Suppressor macrophage (primary cell): ENCODE results near the gene FRMD4A.

Experiments used
- DNase-seq, 4 experiments: peaks; one replicate each; pipeline ENCODE4 v3.0.0-alpha.2; 2020 to 2022

The FRMD4A gene

DNA sequence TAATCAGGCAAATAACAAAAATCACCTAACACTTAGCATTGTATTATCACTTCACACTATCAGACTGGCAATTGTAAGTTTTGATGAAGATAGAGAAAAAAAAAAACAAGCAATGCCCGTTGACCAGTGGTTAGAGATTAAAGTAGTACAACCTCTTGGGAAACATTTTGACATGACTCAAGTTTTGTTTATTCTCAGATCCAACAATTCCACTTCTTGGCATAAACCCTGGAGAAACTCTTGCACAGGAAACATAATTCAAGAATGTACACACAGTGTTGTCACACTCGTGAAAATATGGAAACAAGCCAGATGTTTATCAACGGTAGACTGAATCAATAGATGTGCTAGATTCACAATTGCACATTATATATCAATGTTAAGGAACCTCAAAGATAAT is 37.2 kb downstream of the FRMD4A start:
- DNase-seq, result no peak

DNA sequence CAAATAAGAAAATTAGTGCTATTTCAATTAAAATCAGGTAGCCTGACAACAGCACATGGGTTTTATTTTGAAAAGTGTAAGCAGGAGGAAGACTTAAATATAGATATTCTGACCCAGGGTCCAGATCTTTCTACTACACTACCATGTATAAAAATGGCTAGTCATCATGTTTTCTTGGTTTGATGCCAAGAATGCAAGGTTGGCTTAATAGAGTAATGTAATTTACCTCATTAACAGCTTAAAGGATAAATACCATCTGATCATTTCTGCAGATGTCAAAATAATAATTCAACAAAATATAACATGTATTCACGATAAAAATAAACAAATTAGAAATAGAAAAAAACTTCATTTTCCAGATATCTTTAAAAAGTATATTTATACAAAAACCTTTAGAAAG is 39.4 kb downstream of the FRMD4A start:
- no peak for DNase-seq

DNA sequence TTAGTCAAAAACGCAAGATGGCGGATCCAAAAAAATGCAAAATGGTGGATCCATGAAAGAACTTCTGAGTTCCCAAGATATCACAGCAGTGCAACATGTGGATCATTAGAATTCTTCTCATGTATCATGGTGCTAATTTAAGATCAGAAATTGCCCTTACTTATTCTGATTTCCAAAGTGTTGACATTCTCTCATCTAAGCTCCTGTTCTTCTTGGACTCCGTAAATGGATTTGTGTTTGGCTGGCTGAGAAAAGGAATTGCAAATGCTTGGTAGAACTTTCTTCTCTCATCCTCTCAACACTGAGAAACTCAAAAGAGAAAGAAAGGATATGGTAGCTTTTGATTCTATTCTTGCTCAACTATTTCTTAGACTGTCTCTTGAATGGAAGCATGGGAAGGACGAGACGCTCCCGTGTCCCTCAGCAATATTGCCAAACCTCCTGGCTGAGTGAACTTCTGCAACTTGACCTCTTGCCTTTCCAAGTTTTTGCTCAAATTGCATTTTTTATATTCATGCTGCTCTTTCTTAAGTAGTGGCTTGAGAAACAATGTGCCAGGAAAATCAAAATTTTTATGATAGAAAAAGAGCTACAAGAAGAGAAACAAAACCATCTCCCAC is 44.7 kb downstream of the FRMD4A start:
- no peak for DNase-seq

DNA sequence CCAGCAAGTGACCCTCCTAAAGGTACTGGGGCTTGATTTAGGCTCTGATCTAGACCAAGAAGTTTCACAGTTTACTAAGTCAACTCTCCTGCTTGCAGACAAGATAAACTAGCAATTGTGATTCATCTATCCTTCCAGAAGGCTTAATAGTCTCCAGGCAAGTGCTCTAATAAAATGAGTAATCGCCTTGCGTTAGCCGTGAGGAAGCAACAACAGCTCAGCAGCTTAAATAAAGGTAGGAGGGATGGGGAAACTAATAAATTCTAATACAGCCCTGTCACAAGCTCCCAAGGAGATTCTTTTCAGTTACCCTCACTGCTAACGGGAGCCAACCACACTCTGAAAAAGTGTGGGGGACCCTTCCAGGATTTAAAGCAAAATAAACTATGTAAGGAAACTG is 48.4 kb downstream of the FRMD4A start:
- DNase-seq, result no peak

DNA sequence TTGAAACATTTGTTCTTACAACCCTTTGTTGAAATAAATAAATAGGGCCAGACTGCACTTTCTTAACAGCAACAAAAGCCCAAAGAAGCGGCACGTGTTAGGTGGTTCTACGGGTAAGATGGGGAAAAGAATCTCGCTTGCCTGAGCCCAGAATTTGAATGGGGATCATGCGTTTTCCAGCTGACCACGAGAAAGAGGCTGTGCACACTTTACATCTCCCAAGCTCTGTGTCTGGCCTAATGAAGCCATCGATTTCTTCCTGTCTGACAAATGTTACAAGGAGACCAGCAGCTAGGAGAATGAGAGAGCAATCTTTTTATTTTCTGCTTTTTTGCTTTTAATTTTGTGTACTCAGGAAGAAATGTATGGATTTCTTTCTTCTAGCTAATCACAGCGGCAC is 52.2 kb downstream of the FRMD4A start:
- DNase-seq, result no peak

DNA sequence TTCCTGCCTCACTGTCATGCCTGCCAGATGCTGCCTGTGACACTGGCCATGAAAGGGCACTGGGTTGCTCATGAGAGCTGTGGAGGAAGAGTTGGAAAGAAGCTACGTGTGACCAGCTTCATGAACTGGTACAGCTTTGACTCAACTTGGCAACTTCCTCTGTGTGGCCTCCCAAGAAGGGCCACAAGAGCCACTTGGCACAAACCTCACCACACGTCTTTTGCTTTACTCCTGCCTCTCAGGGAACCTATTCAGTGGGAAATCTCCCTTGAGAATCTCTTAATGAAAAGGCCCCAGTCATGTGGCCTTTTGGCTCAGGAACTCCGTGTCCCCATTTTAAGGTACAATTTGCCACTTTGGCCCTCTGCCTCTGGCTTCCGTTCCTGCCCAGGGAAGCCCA is 54.5 kb downstream of the FRMD4A start:
- DNase-seq, result no peak

DNA sequence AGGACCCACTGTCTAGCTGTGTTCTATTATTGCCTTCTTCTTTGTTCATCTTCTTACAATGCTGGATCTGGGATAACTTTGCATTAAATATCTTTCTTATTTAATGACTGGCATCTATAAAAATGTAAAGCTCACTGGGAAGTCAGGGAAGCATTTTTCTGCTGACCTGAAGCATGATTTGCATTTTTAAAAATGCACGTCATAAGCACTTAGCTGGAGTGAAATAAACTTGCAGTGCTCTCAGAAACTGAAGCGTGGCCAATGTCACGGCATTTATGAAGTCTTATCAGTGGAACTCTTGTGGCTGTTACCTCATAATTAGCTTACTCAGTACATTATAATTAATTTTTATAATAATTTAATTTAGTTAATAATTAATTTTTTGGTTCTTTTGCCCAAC is 59.1 kb downstream of the FRMD4A start:
- DNase-seq, result no peak

DNA sequence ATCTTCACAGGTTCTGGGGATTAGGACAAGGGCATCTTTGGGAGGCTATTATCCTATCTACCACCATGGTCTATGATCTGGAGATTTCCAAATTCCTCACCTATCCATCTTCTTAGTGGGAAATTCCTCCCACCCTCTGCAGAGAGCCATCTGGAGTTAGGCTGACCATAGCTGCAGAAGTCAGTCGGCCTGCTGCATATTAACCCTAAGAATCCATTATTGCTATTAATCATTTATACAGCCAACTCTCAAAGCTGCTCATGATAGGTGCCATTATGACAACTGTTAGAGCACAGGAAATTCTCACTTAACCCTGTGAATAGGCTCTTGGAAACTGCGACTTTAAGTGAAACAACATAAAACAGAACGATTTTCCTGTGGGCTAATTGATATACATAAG is 60.4 kb downstream of the FRMD4A start:
- no peak for DNase-seq

DNA sequence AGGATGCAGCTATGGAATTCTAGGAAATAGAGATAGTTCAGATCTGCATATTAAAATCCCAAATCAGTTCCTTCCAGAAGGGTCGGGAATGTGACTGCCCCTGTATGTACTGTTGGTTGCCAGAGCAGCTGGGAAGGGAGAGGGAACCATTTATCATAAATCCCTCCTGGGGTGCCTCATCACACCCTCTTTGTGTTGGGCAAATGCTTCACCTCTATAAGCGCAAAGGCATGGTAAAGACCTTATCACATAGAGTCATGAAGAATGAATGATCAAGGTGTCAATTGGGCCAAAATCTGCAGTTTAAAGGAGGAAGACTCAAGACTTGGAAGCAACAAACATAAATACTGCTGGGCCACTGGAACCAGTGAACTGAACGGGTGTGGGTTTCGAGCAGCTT is 65.0 kb downstream of the FRMD4A start:
- DNase-seq, result no peak

DNA sequence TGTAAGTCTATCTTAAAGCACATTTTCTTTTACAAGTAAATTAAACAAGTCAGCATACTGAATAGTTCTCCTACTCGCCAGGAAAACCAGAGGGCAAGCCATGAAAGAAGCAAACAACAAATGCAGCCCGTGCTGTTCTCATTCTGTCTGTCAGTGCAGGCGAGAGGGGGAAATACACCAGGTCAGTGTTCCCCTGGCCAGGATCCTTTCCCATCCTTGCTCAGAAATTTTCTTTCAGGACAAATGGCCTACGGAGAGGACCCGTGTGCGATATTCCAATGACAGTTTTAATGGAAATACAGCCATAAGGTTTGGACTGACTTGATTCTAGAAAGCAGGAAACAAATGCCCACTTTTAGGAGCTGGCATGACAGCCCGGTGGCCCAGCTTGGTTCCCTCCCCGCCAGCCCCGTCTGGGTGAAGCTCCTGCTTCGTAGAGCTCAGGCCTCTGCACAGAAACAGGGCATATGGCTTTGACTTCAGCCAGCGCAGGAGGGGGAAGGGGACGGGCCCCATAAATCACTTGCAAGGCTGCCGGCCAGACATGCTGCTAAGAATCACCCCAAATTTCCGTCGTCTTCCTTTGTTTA is 67.8 kb downstream of the FRMD4A start:
- no peak for DNase-seq

DNA sequence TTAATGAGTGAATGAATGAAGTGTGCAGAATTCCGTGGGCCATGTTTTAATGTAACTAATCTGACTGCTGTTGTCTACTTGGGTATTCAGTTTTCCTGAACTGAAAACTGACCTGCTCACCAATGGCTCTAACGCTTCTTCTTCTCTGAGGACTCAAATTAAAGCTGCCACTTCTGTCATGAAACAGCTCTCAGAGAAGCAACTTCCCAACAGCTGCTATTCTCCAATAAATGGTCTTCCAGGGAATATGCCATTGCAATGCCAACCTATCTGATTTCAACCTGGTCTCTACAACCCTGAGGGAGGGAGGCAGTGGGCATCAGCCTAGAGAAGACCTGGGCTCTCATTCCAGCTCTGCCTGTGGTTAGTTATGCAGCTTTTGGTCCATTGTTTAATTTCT is 69.4 kb downstream of the FRMD4A start:
- no peak for DNase-seq

DNA sequence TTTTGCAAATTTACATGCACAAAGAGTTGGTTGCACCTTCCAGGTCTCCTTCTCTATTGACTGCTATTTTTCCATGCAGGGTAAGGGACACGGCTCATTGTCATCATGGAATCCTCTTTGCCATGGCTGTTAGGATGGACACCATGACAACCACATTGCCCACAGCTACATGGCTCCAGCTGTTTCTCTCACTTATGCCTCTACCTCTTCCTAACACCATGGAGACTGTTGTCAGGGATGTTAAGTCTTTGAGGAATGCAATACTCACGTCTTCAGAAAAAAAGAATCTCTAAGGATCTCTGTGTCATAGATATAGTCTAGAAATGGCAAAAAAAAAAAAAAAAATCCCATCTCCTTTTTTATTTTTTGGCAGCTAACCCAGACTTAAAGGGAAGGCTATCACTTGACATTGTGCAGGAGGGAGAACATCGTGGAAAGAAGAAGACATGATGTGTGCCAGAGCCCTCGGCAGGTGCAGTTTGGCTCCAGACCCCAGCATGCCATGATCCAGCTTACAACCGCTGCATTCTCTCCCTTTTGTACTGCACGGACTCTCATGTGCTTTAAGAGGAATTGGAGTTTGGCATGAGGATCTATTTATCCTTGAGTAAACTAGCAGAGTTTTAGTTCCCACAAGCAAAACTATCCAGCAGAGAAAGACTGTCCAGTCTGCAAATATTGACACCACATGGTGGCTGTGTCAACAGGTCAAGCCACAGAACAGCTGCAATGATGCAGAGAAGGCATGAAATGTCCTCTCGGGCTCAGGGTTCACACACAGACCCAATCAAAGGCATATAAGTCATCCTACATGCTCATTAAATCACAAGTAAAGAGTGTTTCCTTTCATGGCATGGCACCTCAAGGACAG is 70.8 kb downstream of the FRMD4A start:
- no peak for DNase-seq

DNA sequence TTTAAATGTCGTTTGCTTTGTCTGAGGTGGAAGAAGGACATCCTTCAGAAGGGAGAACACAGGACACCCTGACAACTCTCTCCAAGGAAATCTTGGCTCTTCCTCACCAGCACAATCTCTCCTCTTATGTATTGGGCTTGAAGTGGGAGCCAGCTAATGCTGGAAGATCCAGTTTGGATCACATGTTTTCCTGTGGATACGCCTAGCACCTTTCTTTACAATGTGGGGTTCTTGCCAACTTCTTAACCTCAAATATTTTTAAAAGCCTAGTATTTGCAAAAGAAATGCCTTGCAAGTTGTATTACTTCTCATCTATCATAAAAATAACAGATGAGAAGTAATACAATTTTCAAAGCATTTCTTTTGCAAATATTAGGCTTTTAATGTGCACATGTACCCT is 76.4 kb downstream of the FRMD4A start:
- DNase-seq, result no peak

DNA sequence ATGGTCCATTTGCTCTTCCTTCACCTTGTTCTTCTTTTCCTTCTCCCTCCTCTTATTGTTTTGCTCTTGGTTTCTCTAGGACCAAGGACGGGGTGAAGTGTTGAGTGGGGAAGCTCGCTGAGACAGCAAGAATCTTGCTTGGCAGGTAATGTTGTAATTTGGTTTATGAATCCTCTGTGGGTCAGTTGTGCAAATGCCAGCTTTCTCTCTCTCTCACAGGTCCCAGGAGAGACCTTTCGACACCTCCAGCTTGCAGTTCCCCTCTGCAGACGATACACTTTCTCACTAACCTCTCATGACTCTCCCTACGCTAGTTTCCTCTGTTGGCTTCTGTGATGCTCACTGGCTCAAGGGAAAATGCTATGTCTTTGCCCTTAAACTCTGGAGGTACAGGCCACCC is 77.0 kb downstream of the FRMD4A start:
- DNase-seq, result no peak

DNA sequence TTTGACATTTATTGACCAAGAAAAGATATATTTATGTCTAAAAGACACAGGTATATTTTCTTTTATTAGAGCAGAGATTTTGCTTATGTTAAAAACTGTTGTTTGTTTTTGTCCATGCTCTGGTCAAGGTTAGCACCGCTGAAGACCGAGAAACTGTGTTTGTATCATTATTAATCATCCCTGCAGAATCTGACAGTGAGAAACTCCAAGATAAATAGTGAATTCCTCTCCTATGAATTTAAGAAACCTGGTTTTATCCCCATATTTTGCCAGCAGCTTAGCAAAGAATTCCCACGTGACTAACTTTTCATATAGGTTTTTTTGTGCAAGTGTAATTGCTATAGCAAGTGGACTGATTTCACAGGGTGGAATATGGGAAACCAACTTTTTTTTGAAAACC is 77.6 kb downstream of the FRMD4A start:
- DNase-seq, result no peak

DNA sequence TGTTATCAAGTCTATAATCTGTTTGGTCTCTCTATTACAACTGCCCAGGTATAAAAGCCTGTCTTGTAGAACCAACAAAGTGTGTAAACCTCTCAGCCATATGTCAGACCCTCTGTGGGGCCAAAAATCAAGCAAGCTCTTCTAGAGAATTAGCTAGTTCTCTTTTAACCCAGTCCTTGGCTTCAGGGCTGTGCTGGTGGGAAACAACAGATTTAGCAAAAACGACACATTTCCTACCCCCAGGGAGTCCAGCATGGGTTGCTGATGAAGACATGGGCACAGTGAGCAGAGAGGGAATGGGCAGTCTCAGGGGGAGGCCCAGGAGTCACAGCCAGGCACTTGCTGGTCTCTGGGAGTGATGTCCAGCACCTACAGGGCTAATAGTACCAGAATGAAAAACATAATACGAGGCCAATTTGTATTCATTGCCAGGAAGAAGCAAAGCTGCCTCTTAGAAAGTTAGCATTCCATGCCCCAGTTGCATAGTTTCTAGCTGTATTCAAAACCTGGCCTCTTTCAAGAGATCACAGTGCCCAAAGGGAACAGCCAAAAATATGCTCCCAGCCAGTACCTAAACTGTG is 80.1 kb downstream of the FRMD4A start:
- no peak for DNase-seq

DNA sequence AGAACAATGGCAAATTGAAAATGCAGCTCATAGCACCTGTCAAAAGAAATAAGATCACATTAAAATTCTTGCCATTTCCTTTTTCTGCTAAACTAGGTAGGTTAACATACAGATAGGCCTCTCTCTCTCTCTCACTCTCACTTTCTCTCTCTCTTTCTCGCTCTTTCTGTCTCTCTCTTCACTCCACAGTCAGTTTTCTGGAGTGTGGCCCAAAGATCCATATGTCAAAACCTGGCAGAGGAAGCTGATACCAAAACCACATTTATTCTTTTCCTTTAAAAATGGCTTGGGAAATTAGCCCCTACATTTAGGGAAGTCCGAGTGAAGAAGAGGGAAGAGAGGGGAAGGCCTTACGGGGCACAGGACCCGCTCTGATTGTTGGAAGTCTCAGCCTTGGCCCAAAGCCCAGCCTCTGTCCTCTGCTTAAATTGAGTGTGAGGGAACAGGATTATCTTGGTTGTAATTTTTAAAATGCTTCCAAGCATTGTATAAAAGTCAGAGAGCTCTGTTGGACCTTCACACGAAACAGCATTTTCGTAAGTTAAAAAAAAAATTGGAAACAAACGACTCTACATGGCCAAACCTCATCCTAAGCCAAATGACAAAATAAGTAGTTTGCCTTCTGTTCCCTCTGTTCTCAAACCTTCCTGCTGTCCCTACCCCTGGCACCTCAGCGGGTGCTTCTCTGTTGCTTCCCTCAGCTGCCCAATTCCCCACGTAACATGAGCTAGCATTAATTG is 83.2 kb downstream of the FRMD4A start:
- DNase-seq, result no peak

DNA sequence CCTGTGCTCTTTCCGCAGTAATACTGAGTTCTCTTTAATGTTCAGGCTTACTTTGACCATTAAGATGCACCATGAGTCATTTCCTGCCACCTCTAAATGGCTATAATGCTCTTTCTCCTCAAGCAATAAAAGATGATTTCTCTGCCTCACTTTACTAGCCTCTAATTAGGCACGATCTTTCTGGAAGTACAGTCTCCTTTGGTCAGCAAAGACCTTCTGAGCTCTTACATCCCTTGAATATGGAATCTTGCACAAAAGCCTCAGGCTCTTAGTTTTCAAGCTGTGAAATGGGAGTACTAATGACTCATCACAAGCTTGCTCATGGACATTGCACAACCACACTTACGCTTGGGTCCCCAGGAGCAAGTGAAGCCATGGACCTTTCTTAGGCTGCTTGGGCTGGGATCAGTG is 85.9 kb downstream of the FRMD4A start:
- DNase-seq, result peak in 2 of 4 experiments; percentile 11 to 30

DNA sequence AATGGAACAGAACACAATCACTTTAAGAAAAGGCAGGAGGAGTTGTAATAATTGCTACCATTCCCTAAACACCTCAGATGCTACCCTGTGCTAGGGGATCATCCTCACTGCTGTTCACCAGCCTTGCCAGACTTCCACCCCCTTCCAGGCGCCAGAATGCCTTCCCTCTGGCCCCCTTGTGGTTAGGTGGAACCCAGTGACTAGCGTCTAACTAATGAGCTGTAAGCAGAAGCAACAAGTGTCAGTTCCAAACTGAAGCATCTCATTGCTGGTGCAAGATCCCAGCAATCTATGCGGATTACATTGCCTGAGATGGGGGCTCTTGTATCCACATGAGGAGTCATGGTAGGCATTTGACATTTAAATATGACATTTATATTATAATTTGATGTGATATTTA is 86.6 kb downstream of the FRMD4A start:
- no peak for DNase-seq

DNA sequence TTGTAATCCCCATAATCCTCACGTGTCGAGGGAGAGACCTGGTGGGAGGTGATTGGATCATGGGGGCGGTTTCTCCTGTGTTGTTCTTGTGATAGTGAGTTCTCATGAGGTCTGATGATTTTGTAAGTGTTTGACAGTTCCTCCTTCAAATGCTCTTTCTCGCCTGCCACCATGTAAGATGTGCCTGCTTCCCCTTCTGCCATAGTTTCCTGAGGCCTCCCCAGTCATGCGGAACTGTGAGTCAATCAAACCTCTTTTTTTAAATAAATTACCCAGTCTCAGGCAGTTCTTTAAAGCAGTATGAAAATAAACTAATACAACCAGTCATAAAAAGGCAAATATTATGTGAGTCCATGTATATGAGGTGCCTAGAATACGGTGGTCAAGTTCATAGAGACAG is 87.5 kb downstream of the FRMD4A start:
- peak in 1 of 4 experiments; percentile 6 for DNase-seq

DNA sequence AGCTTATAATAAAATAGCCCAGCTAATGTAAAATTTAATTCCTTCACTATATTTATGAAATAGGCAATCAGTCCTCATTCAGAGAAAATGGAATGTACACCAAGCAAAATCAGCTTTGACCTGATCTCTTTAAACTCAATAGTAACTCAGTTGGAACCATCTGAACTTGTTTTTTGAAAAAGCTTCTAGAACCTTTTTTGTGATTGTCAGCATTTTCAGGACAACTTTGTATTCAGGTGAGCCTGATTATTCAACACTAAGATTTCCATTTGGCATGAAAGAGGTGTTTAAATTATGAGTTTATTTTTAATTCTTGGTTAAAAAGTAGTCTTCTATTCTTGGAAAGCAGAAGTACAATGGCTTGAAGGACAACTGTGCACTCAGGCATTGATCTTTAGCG is 89.5 kb downstream of the FRMD4A start:
- DNase-seq, result no peak

DNA sequence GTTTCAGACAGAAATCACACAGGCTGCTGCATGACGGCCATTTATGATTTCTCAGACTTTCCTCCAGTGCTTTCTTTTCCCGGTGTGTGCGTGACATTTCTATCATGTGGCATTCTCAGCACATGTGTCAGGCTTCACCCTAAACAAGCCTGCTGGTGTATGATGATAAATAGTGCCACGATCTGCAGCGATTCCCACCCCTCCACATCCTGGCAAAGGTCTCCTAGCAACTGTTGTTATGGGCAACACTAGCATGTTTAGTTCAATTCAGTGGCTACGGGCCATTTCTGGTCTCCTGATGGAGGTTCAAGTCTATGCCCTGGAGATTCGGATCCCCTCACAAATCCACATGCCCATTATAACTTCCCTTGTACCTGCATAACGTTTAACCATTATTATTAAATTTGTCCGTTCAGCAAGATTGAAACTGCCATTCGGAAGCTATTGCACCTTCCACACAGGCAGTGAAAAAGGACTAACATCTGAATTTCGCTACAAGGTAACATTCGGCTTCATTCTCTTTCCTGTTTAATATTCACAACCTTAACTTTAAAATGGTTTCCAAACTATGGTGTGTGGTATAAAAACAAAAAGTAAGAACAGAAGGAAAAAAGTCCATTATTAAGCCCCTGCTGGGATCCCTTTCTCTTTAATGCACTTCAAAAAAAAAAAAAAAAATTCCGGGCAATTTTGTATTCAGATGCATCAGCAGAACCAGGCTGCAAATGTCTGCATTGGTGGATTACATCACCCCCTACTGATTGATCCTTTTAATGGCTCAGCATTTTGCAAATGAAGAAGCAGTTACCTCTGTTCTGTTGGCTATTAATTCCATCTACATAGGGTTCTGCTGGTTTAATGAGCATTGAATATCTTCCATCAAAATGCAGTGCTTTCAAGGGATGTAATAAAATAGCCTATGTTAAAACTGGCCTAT is 90.2 kb downstream of the FRMD4A start:
- DNase-seq, result no peak
